ENCODE measurements around the gene PIMREG. TPM values are rescaled to one million over a fixed set of nuclear protein-coding genes. Genes with fewer than 3 reads are reported as not detected.

PIMREG gene
- polyA plus RNA-seq, 1 experiment, result 54.5 TPM

DNA sequence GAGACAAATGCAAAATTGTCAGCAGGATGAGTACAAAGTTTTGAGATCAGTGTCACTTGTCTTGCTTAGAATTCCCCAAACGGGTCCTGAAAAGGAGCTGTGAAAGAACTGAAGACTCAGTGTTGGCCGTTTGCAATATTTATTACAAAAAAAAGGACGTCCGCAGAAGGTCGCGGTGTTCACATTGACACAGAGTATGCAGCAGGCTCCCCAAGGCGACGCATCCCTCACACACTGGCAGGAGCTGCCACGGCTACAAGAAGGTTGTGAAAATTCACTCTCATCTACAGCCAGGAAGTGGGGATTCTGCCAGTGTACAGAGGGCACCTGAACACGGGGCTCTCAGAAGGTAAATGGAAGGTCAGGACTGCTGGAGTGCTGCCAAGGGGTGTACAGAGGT lies 35.5 kb upstream of the PIMREG start:
- ChIA-PET POLR2A (no interaction called here), CTCF (interaction anchor here (2.0 kb wide), 1 partner anchor 817 kb away, joined by 4 read pairs; no protein-coding TSS in a partner anchor)
- TF ChIP-seq, protein P1, sequence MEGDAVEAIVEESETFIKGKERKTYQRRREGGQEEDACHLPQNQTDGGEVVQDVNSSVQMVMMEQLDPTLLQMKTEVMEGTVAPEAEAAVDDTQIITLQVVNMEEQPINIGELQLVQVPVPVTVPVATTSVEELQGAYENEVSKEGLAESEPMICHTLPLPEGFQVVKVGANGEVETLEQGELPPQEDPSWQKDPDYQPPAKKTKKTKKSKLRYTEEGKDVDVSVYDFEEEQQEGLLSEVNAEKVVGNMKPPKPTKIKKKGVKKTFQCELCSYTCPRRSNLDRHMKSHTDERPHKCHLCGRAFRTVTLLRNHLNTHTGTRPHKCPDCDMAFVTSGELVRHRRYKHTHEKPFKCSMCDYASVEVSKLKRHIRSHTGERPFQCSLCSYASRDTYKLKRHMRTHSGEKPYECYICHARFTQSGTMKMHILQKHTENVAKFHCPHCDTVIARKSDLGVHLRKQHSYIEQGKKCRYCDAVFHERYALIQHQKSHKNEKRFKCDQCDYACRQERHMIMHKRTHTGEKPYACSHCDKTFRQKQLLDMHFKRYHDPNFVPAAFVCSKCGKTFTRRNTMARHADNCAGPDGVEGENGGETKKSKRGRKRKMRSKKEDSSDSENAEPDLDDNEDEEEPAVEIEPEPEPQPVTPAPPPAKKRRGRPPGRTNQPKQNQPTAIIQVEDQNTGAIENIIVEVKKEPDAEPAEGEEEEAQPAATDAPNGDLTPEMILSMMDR (IDR thresholded peaks at IDR 0.05; ENCODE audit: insufficient read depth, low read depth, low read length), result no peak
- Histone ChIP-seq H3K27me3 (ENCODE audit: control insufficient read depth, insufficient read depth, low read length) (peaks cover 6% of the 10 kb centered on the region), H3K36me3 (ENCODE audit: control insufficient read depth, insufficient read depth, low read length) (no peaks in the 10 kb centered on the region), H3K4me3 (ENCODE audit: low read depth, low read length) (no peak overlapping the region)
- DNase-seq (ENCODE audit: low read depth), result no peak

DNA sequence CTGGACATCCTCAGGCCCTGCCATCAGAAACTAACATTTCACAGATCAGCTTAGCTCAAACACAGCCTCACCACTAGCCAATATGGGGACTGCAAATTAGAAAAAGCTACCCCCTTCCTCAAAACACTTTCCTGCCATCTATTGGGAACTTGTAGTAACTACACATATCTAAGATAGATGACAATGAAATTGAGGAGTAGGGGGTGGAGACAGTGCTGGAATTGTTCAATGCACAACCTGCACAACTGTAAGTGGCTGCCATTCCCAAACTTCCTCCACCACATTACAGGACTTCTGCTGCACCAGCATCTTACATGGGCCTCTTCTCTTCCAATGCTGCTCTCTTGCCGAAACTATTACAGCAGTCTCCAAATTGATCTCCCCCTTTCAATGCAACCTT lies 31.2 kb upstream of the PIMREG start:
- no peak overlapping the region for H3K4me3 ChIP-seq (ENCODE audit: low read depth, low read length)
- ChIA-PET POLR2A (no interaction called here), CTCF (interaction anchor here (0.6 to 2.4 kb wide), 8 partner anchors 18 to 825 kb away, joined by 3 to 8 read pairs (median 4); partner anchors contain the start of gene AIPL1)
- TF ChIP-seq, protein P1 (IDR thresholded peaks at IDR 0.05; ENCODE audit: insufficient read depth, low read depth, low read length), result peak; percentile 57
- no peak for DNase-seq (ENCODE audit: low read depth)
- H3K27me3 ChIP-seq (ENCODE audit: control insufficient read depth, insufficient read depth, low read length), result peaks cover 1% of the 10 kb centered on the region
- H3K36me3 ChIP-seq (ENCODE audit: control insufficient read depth, insufficient read depth, low read length), result no peaks in the 10 kb centered on the region

DNA sequence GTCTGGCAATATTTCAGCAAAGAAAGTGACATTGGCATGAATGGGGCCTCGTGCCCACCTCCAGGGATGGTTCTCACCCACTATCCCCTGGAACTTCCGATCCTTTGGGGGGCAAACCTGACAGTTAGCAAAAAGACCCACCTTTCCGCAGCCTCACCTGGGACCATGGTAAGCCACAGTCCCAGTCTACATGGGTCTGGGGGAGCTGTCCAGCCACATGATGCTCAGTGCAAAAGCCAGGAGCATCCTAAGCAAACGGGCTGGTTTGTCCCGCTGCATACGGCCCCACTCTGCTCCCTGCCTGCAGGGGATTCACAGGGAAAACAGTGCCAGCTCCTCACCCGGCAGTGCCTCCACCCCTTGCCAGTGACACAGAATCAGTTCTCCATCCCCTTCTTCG lies 28.6 kb upstream of the PIMREG start:
- TF ChIP-seq, protein P1 (IDR thresholded peaks at IDR 0.05; ENCODE audit: insufficient read depth, low read depth, low read length), result no peak
- Histone ChIP-seq H3K27me3 (ENCODE audit: control insufficient read depth, insufficient read depth, low read length) (peaks cover 4% of the 10 kb centered on the region), H3K4me3 (ENCODE audit: low read depth, low read length) (no peak overlapping the region), H3K36me3 (ENCODE audit: control insufficient read depth, insufficient read depth, low read length) (no peaks in the 10 kb centered on the region)
- CTCF ChIA-PET, result no interaction called here
- DNase-seq (ENCODE audit: low read depth), result no peak
- POLR2A ChIA-PET, result no interaction called here

DNA sequence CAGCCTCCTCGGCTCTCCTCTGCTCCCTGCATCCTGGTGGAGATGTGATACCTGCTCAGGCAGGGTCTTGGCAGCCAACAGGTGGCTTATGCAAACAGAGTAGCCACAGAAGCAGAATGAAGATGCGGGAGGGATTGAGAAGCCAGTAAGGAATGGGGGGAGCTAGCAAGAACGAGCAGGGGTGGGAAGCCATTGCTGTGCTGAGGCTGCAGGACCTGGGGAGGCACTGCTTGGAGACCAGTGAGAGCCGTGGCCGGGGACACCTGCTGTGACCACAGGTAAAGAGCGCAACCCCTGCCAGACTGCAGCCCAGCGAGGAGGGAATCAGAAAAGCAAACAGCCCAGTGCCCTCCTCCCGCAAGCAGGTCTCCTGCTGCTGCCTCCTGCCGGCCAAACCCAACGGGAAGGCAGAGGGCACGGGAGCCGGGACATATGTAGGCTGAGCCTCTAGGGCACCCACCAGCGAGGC lies 24.0 kb upstream of the PIMREG start:
- ChIA-PET CTCF (interaction anchor here (5.0 to 7.4 kb wide), 3 partner anchors 15 to 832 kb away, joined by 39 to 77 read pairs (median 40); partner anchors contain the start of gene AIPL1), POLR2A (no interaction called here)
- DNase-seq (ENCODE audit: low read depth), result no peak
- Histone ChIP-seq H3K36me3 (ENCODE audit: control insufficient read depth, insufficient read depth, low read length) (no peaks in the 10 kb centered on the region), H3K4me3 (ENCODE audit: low read depth, low read length) (no peak overlapping the region), H3K27me3 (ENCODE audit: control insufficient read depth, insufficient read depth, low read length) (peaks cover 4% of the 10 kb centered on the region)
- TF ChIP-seq, protein P1 (IDR thresholded peaks at IDR 0.05; ENCODE audit: insufficient read depth, low read depth, low read length), result peak; percentile 51

DNA sequence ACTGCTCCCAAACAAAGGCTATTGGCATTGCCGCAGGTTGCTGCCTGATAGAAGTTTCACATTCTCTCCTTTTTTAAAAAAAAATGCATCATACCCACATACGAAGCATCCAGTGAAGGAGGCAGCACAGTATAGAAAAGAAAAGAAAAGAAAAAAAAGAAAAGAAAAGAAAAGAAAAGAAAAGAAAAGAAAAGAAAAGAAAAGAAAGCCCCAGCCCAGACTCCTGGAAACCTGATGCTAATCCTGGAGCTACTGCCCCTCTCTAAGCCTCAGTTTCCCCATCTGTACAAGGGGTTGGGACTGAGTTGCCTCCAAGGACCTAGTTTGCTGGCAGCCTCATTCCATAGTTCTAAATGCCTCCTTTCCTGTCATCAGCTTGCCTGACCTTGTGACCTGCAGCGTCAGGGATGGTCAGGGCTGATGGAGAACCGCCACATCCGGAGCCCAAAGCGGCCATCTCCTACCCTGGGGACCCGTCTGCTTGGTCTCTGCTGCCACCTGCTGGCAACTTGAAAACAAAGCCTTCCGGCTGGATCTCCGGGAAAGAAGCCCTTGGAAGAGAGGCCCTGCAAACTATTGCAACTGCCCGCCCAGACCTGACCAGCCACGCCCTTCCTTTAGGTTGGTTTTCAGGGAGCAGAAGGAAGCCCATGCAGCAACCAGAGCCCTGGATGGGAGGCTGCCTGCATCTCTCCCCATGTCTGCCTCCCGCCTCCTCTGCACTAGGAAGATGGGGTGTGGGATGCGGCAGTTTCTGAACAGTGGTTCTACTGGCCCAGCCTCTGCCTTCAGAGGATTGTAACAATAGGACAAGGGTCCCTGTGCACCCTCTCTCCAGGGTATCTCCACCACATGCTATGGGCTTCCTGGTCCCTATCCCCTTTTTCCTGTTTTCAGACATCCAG lies 22.3 kb upstream of the PIMREG start:
- ChIA-PET POLR2A (no interaction called here), CTCF (interaction anchor here (0.6 to 7.4 kb wide), 12 partner anchors 10 to 1173 kb away, joined by 3 to 77 read pairs (median 4); partner anchors contain the start of genes AIPL1 and NLRP1)
- no peak for DNase-seq (ENCODE audit: low read depth)
- Histone ChIP-seq H3K27me3 (ENCODE audit: control insufficient read depth, insufficient read depth, low read length) (peaks cover 4% of the 10 kb centered on the region), H3K4me3 (ENCODE audit: low read depth, low read length) (no peak overlapping the region), H3K36me3 (ENCODE audit: control insufficient read depth, insufficient read depth, low read length) (no peaks in the 10 kb centered on the region)
- TF ChIP-seq, protein P1 (IDR thresholded peaks at IDR 0.05; ENCODE audit: insufficient read depth, low read depth, low read length), result peak; percentile 86
